ENCODE measurements around the gene LRRN1. TPM values are rescaled to one million over a fixed set of nuclear protein-coding genes. Genes with fewer than 3 reads are reported as not detected.
A peak's percentile ranks its signal among the peaks of the same experiment; 100 is the strongest.
"Not testable (repeated sequence)": the region's sequence is repeated elsewhere in the genome, so short reads cannot be mapped to it uniquely, and the experiment has no call there.

LRRN1 gene
- total RNA-seq, 1 donor from 2014 or later = 1.6 TPM

GRCh38 chr3:3813013-3813412, 13.8 kb downstream of the LRRN1 start:
- no peak for DNase-seq (ENCODE audit: low read depth)

DNA sequence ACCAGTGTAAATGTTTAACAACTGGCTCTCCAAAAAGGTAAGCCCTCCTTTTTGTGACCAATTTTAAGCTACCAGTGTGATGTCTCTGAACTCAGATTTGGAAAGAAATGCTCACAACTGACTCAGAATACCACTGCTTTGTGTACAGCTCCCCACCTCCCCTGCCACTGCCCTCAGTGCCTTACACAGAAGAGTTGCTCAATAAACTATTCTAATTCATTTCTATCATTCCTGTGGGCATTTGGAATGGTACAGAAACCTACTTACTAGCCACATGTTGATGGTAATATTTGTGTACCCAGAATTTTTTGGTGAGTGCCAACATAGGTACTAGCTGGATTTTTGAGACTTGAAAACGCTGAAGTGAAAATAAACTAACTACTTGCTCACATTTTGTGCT, 16.0 kb downstream of the LRRN1 start:
- DNase-seq (ENCODE audit: low read depth) = peak; percentile 70

GRCh38 chr3:3816034-3816433, 16.8 kb downstream of the LRRN1 start:
- no peak for DNase-seq (ENCODE audit: low read depth)

GRCh38 chr3:3817865-3818264, 18.6 kb downstream of the LRRN1 start:
- no peak for DNase-seq (ENCODE audit: low read depth)

GRCh38 chr3:3821777-3822176, 22.5 kb downstream of the LRRN1 start:
- DNase-seq (ENCODE audit: low read depth) = peak; percentile 13

GRCh38 chr3:3825035-3825434, 25.8 kb downstream of the LRRN1 start:
- no peak for DNase-seq (ENCODE audit: low read depth)

DNA sequence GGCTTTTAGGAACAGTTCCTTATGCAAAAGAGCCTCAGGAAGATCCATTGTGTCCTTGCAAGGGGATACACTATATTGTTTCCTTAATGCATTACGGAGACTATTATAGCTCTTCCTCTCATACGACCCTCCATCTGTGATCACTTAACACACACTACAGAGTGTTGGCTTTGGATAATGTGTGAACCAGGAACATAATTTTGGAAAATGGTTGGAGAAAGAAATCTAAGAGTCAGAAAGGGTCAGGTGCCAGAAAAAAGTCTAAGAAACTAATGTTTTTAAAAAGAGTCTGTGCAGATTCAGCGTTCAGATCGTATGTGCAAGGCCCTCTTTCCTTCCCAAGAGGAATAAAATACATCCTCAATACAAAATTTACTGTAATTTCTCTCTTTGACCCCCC, 27.3 kb downstream of the LRRN1 start:
- DNase-seq (ENCODE audit: low read depth) = no peak

DNA sequence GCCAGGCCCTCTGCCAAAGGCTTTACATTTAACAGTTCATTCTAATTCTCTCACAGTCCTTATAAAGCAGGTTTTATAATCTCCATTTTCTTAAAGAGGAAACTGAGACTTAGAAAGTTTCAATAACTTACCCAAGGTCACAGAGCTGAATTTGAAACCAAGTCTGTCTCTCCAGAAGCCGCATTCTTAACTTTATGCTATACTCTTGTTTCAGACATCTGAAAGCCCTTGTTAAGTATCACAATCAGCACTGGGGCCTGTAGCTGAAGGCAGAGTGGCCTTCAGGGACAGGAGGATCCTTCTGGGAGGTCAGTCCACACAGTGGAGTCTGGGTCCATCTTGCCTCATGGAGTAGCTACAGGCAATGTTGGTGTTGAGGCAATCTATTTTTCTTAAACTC, 27.9 kb downstream of the LRRN1 start:
- DNase-seq (ENCODE audit: low read depth) = no peak

GRCh38 chr3:3828417-3828816, 29.2 kb downstream of the LRRN1 start:
- DNase-seq (ENCODE audit: low read depth) = not testable (repeated sequence)

DNA sequence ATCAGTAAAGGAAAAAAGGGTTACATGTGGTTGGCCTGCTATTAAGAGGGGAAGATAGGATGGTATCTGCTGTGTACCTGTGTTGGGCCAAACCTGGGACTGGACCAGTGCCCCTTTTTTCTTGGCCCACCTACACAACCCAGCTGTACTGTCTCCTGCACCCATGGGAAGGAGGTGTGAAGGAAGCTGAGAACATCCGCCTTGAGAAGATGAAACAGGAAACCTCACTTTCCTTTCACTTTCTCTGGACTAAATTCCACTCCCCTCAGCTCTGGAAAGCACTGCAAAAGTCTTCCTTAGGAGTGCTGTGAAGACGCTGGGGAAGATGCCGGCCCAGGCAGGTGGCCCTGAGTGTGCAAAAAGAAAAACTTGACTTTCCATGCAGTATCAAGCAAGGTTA, 37.6 kb downstream of the LRRN1 start:
- no peak for DNase-seq (ENCODE audit: low read depth)

DNA sequence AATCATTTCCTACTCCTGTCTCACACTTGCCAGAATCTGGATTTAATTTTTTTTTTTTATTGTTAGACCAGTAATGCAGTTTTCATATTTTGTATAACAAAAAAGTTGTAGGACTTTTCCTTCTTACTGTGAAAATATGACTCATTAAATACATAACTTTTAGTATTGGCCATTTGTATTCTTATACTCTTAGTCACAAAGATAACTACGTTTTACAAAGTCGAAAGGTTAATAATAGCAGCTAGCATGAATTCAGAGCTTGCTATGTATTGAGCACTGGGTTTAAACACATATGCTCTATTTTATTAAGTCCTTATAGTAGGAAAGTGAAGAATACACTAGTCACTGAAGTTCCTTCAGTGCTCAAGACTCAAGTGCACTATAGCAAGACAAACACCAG, 43.1 kb downstream of the LRRN1 start:
- DNase-seq (ENCODE audit: low read depth) = no peak

DNA sequence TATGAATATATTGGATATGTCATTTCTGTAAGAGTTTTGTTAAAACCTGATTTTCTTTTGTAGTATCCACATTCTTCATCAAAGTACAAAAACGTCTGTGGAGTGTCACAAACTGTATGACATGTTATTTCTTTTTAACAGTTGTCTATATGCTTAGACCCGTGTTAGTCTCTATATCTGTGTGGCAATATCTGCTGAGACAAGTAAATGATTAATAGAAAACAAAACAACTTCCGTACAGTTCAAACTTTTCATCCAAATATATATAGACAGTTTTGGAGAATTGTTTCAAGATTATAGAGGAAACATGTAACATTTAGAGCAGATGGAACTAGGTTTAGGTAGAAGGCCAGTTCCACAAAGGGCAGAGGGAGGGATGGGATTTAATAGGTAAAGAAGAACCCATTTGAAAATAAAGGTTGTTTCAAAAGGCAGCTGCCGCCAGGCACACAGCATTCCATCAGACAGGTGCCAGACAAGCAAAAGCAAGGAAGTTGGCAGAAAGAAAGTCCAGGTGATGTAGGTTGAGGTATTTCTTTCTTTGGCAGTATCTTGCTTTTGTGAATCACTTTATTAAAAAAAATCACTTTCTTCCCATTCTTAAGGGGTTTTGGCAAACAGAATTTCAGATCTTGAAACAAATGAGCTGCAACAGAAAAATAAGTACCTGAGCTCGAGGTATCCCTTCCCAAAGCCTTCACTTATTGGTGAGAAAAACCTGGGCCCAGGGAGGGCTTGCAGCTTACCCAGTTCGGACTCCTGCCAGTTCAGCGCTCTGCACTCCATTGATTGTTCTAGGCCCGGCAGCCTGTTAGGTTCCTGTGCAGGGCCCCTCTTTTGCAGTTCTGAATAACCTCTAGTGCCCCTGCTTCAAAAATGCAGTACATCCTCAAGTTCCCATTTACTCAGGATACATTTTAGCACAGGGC, 49.0 kb downstream of the LRRN1 start:
- DNase-seq (ENCODE audit: low read depth) = peak; percentile 7

DNA sequence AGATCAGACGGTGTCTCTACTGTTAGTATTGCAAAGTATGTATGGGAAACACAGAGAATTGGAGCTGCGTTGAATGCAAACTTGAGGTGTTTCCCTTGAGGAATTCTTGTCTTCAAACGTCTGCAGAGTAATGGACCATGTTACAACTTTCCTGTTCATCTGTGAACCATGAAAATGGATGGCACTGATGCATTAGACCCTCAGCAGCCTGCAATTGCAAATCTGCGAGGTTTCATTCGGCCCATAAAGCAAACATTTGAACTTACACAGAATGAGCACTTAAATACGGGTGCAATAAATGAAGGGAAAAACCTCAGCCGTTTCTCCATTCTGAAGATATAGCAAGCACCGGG, 49.7 kb downstream of the LRRN1 start:
- DNase-seq (ENCODE audit: low read depth) = no peak

DNA sequence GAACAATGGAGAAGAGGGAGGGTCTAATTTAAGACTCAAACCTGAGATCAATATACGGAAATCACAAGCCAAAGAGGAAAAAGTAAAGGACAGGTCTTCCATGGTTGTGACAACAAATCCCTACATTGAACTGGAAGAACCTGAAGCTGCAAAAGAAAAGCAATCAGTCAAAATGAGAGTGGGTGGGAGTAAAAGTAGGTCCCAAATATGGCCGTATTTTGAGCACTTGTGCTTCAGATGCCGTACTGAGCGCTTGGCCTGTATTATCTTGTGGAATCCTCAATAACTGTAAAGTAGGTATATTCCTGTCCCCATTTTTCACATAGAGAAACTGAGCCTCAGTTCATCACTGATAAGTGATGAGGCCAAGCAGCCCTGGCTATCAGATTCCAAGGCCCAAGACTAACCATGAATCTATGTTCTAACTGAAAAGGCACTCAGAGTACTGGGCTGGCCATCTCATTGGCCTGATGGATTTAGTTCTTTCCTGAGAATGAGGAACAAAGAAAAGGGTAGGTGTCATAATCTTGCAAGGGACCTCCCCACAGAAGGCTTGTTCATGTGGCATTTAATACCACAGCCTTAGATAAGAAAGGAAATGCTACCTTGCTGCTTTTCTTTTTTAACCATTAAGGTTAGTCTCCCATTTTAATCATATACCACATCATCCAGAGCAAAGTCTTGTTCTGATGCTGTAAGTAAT, 52.5 kb downstream of the LRRN1 start:
- DNase-seq (ENCODE audit: low read depth) = no peak

DNA sequence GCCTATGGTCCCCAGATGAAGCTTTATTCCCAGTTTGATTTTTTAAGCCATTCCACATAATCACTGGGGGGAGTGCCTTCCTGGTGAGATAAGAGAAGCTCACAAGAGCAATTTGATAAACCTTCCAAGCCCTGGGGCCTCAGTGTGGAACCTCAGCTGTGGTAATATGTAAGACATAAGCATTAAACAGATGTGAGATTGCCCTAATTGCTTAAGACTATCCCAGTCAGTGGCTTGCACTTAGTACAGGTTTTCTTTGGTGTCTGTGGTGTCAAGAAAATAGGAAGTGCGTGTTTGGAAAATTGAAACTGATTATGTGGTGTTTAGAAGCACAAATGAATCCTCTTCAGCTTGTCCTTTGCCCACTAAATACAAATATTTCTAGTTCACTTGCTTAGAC, 54.3 kb downstream of the LRRN1 start:
- DNase-seq (ENCODE audit: low read depth) = no peak

DNA sequence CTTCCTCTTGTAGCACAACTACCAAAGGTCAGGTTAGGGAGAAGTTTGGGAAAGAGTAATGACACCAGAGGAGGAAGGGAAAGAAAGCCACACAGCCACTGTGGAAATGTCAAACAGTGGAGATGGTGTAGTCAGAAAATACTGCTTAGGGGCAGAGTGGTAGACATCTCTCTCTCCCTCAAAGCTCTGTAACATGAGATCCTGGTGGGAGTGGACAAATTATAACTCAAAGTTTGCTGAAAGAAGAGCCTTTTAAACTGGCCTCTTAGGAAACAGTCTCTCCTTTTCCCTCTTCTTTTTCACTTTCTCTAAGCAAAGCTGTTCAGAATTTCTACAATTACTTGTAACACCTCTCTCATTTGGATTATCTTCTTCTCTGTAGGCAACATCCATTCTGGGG, 55.8 kb downstream of the LRRN1 start:
- DNase-seq (ENCODE audit: low read depth) = no peak

GRCh38 chr3:3860235-3860634, 61.0 kb downstream of the LRRN1 start:
- DNase-seq (ENCODE audit: low read depth) = no peak

DNA sequence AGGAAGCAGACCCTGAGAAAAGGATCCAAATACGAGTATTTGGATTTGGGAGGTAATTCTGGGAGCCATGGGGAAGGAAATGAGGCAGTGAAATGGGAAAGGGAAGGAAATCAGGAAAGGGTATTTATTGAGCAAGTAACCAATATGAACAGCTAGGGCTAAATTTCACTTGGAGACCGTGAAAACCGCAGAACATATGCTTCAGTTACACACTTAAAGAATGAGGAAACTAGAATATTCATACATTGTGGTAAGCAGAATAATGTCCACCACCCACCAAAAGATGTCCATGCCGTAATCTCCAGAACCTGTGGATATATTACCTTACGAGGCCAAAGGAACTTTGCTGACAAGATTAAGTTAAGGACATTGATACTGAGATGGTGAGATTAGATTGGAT, 63.3 kb downstream of the LRRN1 start:
- no peak for DNase-seq (ENCODE audit: low read depth)

- DNase-seq (ENCODE audit: low read depth) = no peak
These were observed 76.3 kb downstream of the LRRN1 start for GRCh38 chr3:3875491-3875890.

DNA sequence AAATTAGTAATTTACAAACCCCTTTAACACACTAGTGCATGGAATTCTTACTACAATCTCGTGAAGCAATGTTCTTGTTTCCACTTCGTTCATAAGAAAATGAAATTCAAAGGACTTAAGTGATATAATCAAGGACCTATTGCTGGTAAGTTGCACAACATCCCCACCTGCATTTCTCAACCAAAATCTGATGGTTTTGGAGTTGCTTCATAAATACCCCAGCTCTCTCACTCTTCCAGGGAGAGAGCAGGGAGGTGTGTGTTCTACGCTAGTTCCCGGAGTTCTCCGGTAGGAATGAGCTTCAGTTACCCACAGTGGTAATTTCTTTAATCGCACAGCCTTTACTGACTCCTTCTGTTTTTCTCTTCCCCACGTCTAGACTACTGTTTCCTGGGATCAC, 81.8 kb downstream of the LRRN1 start:
- DNase-seq (ENCODE audit: low read depth) = no peak

DNA sequence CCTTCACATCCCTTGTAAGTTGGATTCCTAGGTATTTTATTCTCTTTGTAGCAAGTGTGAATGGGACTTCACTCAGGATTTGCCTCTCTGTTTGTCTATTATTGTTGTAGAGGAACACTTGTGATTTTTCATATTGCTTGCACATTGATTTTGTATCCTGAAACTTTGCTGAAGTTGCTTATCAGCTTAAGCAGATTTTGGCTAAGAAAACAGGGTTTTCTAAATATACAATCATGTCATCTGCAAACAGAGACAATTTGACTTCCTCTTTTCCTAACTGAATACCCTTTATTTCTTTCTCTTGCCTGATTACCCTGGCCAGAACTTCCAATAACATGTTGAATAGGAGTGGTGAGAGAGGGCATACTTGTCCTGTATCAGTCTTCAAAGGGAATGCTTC, 88.1 kb downstream of the LRRN1 start:
- DNase-seq (ENCODE audit: low read depth) = not testable (repeated sequence)

GRCh38 chr3:3893590-3893989, 94.4 kb downstream of the LRRN1 start:
- no peak for DNase-seq (ENCODE audit: low read depth)
